ENCODE measurements around the gene FPGT.

- TF ChIP-seq CTCF (IDR thresholded peaks at IDR 0.05) (no peak), EP300 (IDR thresholded peaks at IDR 0.05) (no peak), POLR2A (IDR thresholded peaks at IDR 0.05) (no peak)
These were observed 47.2 kb downstream of the FPGT start for GRCh38 chr1:74245168-74245772.
